Mammary epithelial cell (primary cell): ENCODE data around the gene INPP4B.

Experiments
- CTCF ChIP-seq, 2 donors: IDR thresholded peaks in 1 of 2; conservative IDR thresholded peaks in 1 of 2; 2 replicates each; pipeline ENCODE4 v1.5.1; 2011 to 2012; ENCODE audit warnings: inconsistent platforms in 2 of 2, low read length in 2 of 2, mild to moderate bottlenecking in 2 of 2, control low read depth in 1 of 2, low read depth in 1 of 2; ENCODE audit not compliant: insufficient read depth in 1 of 2; ENCODE audit errors: extremely low read depth in 1 of 2
- EZH2 ChIP-seq: IDR thresholded peaks from 2 replicates; pipeline ENCODE4 v1.6.1; 2012; ENCODE audit warnings: low read length, inconsistent platforms, borderline replicate concordance

- TF ChIP-seq CTCF (conservative IDR thresholded peaks at IDR 0.05 in 1 of 2, IDR thresholded peaks at IDR 0.05 in 1 of 2; ENCODE audit: extremely low read depth in 1 of 2, insufficient read depth in 1 of 2, low read depth in 1 of 2, low read length in 2 of 2) (no peak), EZH2 (no peak)
Measured at GRCh38 chr4:142194905-142195304, 651.2 kb downstream of the INPP4B start.
